ENCODE results near the gene KDM3B.

Gene KDM3B

GRCh38 chr5:138360941-138361452 lies 8.5 kb downstream of the KDM3B start:
- Histone ChIP-seq H3K36me3 (ENCODE audit: control insufficient read depth in 1 of 2, insufficient read depth in 2 of 2, low read depth in 1 of 2, low read length in 2 of 2) (no peaks in the 10 kb centered on the region), H4K91ac (ENCODE audit: low read length) (no peak overlapping the region), H3K4me3 (ENCODE audit: insufficient read depth in 1 of 2, low read depth in 1 of 2, low read length in 2 of 2) (no peak overlapping the region), H3K4ac (ENCODE audit: low read depth in 1 of 2, low read length in 2 of 2) (no peak overlapping the region), H3K79me1 (replicated peaks; ENCODE audit: low read length, poor library complexity, severe bottlenecking) (peaks cover 1% of the 10 kb centered on the region), H2BK12ac (ENCODE audit: low read length in 2 of 2) (no peak overlapping the region), H2BK15ac (ENCODE audit: low read depth, poor library complexity, severe bottlenecking) (no peak overlapping the region), H3K14ac (ENCODE audit: low read length in 2 of 2) (no peak overlapping the region), H3K9ac (ENCODE audit: low read length) (no peak overlapping the region), H3K23ac (ENCODE audit: low read length in 2 of 2) (no peak overlapping the region), H3K4me2 (ENCODE audit: low read length, poor library complexity, severe bottlenecking) (no peak overlapping the region), H4K8ac (ENCODE audit: low read length) (no peak overlapping the region), H2AFZ (ENCODE audit: low read depth, low read length) (no peak overlapping the region), H3K4me1 (ENCODE audit: control insufficient read depth, insufficient read depth, low read depth, low read length) (no peaks in the 10 kb centered on the region), H2BK5ac (ENCODE audit: low read depth, low read length, poor library complexity, severe bottlenecking) (no peak overlapping the region), H3K27ac (ENCODE audit: low read length, poor library complexity, severe bottlenecking) (no peak overlapping the region), H3K9me3 (ENCODE audit: control insufficient read depth, low read length) (no peaks in the 10 kb centered on the region), H2AK5ac (ENCODE audit: low read length, severe bottlenecking) (no peak overlapping the region), H3K18ac (ENCODE audit: low read depth in 1 of 2, low read length in 2 of 2) (no peak overlapping the region), H3K27me3 (ENCODE audit: control insufficient read depth in 1 of 2, insufficient read depth in 1 of 2, low read length in 2 of 2) (no peaks in the 10 kb centered on the region), H2BK120ac (ENCODE audit: low read depth, low read length) (no peak overlapping the region)
- DNase-seq, result no peak
- 100% methylated on average over 1 of the region's 1 CpG for WGBS

- Histone ChIP-seq H3K9me3 (ENCODE audit: control insufficient read depth, low read length) (no peaks in the 10 kb centered on the region), H3K36me3 (ENCODE audit: control insufficient read depth in 1 of 2, insufficient read depth in 2 of 2, low read depth in 1 of 2, low read length in 2 of 2) (no peaks in the 10 kb centered on the region), H3K27ac (ENCODE audit: low read length, poor library complexity, severe bottlenecking) (no peak overlapping the region), H3K27me3 (ENCODE audit: control insufficient read depth in 1 of 2, insufficient read depth in 1 of 2, low read length in 2 of 2) (no peaks in the 10 kb centered on the region), H3K4me3 (ENCODE audit: insufficient read depth in 1 of 2, low read depth in 1 of 2, low read length in 2 of 2) (no peak overlapping the region), H2BK12ac (ENCODE audit: low read length in 2 of 2) (no peak overlapping the region), H2BK120ac (ENCODE audit: low read depth, low read length) (no peak overlapping the region), H3K79me1 (replicated peaks; ENCODE audit: low read length, poor library complexity, severe bottlenecking) (peaks cover 12% of the 10 kb centered on the region), H3K4me1 (ENCODE audit: control insufficient read depth, insufficient read depth, low read depth, low read length) (no peaks in the 10 kb centered on the region), H2BK15ac (ENCODE audit: low read depth, poor library complexity, severe bottlenecking) (no peak overlapping the region), H3K23ac (ENCODE audit: low read length in 2 of 2) (no peak overlapping the region), H2BK5ac (ENCODE audit: low read depth, low read length, poor library complexity, severe bottlenecking) (no peak overlapping the region), H3K18ac (ENCODE audit: low read depth in 1 of 2, low read length in 2 of 2) (no peak overlapping the region), H4K91ac (ENCODE audit: low read length) (no peak overlapping the region), H3K4ac (ENCODE audit: low read depth in 1 of 2, low read length in 2 of 2) (no peak overlapping the region), H3K9ac (ENCODE audit: low read length) (no peak overlapping the region), H2AFZ (ENCODE audit: low read depth, low read length) (no peak overlapping the region), H3K14ac (ENCODE audit: low read length in 2 of 2) (no peak overlapping the region), H3K4me2 (ENCODE audit: low read length, poor library complexity, severe bottlenecking) (no peak overlapping the region), H2AK5ac (ENCODE audit: low read length, severe bottlenecking) (no peak overlapping the region), H4K8ac (ENCODE audit: low read length) (no peak overlapping the region)
- no CpG with 5 or more reads among the region's 1 CpG for WGBS
- DNase-seq, result no peak
Measured at GRCh38 chr5:138364576-138364975, 12.1 kb downstream of the KDM3B start.

- H3K79me1 ChIP-seq (replicated peaks; ENCODE audit: low read length, poor library complexity, severe bottlenecking), result peaks cover 13% of the 10 kb centered on the region
- H2BK5ac ChIP-seq (ENCODE audit: low read depth, low read length, poor library complexity, severe bottlenecking), result no peak overlapping the region
- H3K4me1 ChIP-seq (ENCODE audit: control insufficient read depth, insufficient read depth, low read depth, low read length), result no peaks in the 10 kb centered on the region
- no peak overlapping the region for H3K4me3 ChIP-seq (ENCODE audit: insufficient read depth in 1 of 2, low read depth in 1 of 2, low read length in 2 of 2)
- no peak overlapping the region for H3K18ac ChIP-seq (ENCODE audit: low read depth in 1 of 2, low read length in 2 of 2)
- no peak overlapping the region for H3K4ac ChIP-seq (ENCODE audit: low read depth in 1 of 2, low read length in 2 of 2)
- no peak overlapping the region for H2BK15ac ChIP-seq (ENCODE audit: low read depth, poor library complexity, severe bottlenecking)
- no peak overlapping the region for H2AFZ ChIP-seq (ENCODE audit: low read depth, low read length)
- H3K4me2 ChIP-seq (ENCODE audit: low read length, poor library complexity, severe bottlenecking), result no peak overlapping the region
- H3K36me3 ChIP-seq (ENCODE audit: control insufficient read depth in 1 of 2, insufficient read depth in 2 of 2, low read depth in 1 of 2, low read length in 2 of 2), result no peaks in the 10 kb centered on the region
- H2BK120ac ChIP-seq (ENCODE audit: low read depth, low read length), result no peak overlapping the region
- no peak overlapping the region for H3K27ac ChIP-seq (ENCODE audit: low read length, poor library complexity, severe bottlenecking)
- no peaks in the 10 kb centered on the region for H3K27me3 ChIP-seq (ENCODE audit: control insufficient read depth in 1 of 2, insufficient read depth in 1 of 2, low read length in 2 of 2)
- H3K23ac ChIP-seq (ENCODE audit: low read length in 2 of 2), result no peak overlapping the region
- H2AK5ac ChIP-seq (ENCODE audit: low read length, severe bottlenecking), result no peak overlapping the region
- no peak overlapping the region for H4K91ac ChIP-seq (ENCODE audit: low read length)
- H2BK12ac ChIP-seq (ENCODE audit: low read length in 2 of 2), result no peak overlapping the region
- H4K8ac ChIP-seq (ENCODE audit: low read length), result no peak overlapping the region
- no peak overlapping the region for H3K14ac ChIP-seq (ENCODE audit: low read length in 2 of 2)
- no peak overlapping the region for H3K9ac ChIP-seq (ENCODE audit: low read length)
- no peaks in the 10 kb centered on the region for H3K9me3 ChIP-seq (ENCODE audit: control insufficient read depth, low read length)
- 55% methylated on average over 4 of the region's 4 CpGs for WGBS
- DNase-seq, result peak; percentile 15
Measured at GRCh38 chr5:138366632-138367382, 14.3 kb downstream of the KDM3B start.

- H3K36me3 ChIP-seq (ENCODE audit: control insufficient read depth in 1 of 2, insufficient read depth in 2 of 2, low read depth in 1 of 2, low read length in 2 of 2), result peaks cover 4 to 10% of the 10 kb centered on the region in 2 experiments
- H3K18ac ChIP-seq (ENCODE audit: low read depth in 1 of 2, low read length in 2 of 2), result no peak overlapping the region
- no peak overlapping the region for H4K91ac ChIP-seq (ENCODE audit: low read length)
- 96% methylated on average over 5 of the region's 5 CpGs for WGBS
- no peaks in the 10 kb centered on the region for H3K9me3 ChIP-seq (ENCODE audit: control insufficient read depth, low read length)
- H3K27ac ChIP-seq (ENCODE audit: low read length, poor library complexity, severe bottlenecking), result no peak overlapping the region
- no peak overlapping the region for H2BK15ac ChIP-seq (ENCODE audit: low read depth, poor library complexity, severe bottlenecking)
- H3K79me1 ChIP-seq (replicated peaks; ENCODE audit: low read length, poor library complexity, severe bottlenecking), result peaks cover 21% of the 10 kb centered on the region
- no peaks in the 10 kb centered on the region for H3K27me3 ChIP-seq (ENCODE audit: control insufficient read depth in 1 of 2, insufficient read depth in 1 of 2, low read length in 2 of 2)
- no peak overlapping the region for H3K4me2 ChIP-seq (ENCODE audit: low read length, poor library complexity, severe bottlenecking)
- peak overlapping the region in 1 of 2 experiments; percentile 31 for H3K23ac ChIP-seq (ENCODE audit: low read length in 2 of 2)
- H2BK12ac ChIP-seq (ENCODE audit: low read length in 2 of 2), result no peak overlapping the region
- H2AFZ ChIP-seq (ENCODE audit: low read depth, low read length), result no peak overlapping the region
- no peak overlapping the region for H2BK120ac ChIP-seq (ENCODE audit: low read depth, low read length)
- H2AK5ac ChIP-seq (ENCODE audit: low read length, severe bottlenecking), result no peak overlapping the region
- no peaks in the 10 kb centered on the region for H3K4me1 ChIP-seq (ENCODE audit: control insufficient read depth, insufficient read depth, low read depth, low read length)
- H2BK5ac ChIP-seq (ENCODE audit: low read depth, low read length, poor library complexity, severe bottlenecking), result no peak overlapping the region
- no peak overlapping the region for H4K8ac ChIP-seq (ENCODE audit: low read length)
- no peak overlapping the region for H3K4me3 ChIP-seq (ENCODE audit: insufficient read depth in 1 of 2, low read depth in 1 of 2, low read length in 2 of 2)
- no peak for DNase-seq
- H3K4ac ChIP-seq (ENCODE audit: low read depth in 1 of 2, low read length in 2 of 2), result no peak overlapping the region
- H3K14ac ChIP-seq (ENCODE audit: low read length in 2 of 2), result no peak overlapping the region
- H3K9ac ChIP-seq (ENCODE audit: low read length), result no peak overlapping the region
Measured at GRCh38 chr5:138369261-138369660, 16.8 kb downstream of the KDM3B start.

Measured in mesenchymal stem cell (in vitro differentiated cells and primary cell).